AG09319 (cell line): Measurements from ENCODE around the gene CSPG4.
"Not testable (repeated sequence)": the region's sequence is repeated elsewhere in the genome, so short reads cannot be mapped to it uniquely, and the experiment has no call there.

Source experiments
- DNase-seq: peaks from one replicate; pipeline ENCODE4 v3.0.0-alpha.2; 2010; ENCODE audit warnings: low read depth; ENCODE audit errors: extremely low read depth
- CTCF ChIP-seq: IDR thresholded peaks from 2 replicates; pipeline ENCODE4 v1.5.1; 2011; ENCODE audit warnings: low read depth, mild to moderate bottlenecking, inconsistent platforms, low read length, moderate library complexity

Gene CSPG4

GRCh38 chr15:75714195-75714594 lies 1.5 kb upstream of the CSPG4 start:
- no peak for TF ChIP-seq CTCF
- DNase-seq, result no peak

- no peak for DNase-seq
- no peak for TF ChIP-seq CTCF
Measured at GRCh38 chr15:75713338-75713895, 769 bp upstream of the CSPG4 start.

GRCh38 chr15:75711495-75711894 lies 1.2 kb downstream of the CSPG4 start:
- not testable (repeated sequence) for DNase-seq

- DNase-seq, result not testable (repeated sequence)
Measured at GRCh38 chr15:75710874-75711273, 1.8 kb downstream of the CSPG4 start.

GRCh38 chr15:75709458-75709857 lies 3.2 kb downstream of the CSPG4 start:
- DNase-seq, result not testable (repeated sequence)

GRCh38 chr15:75706682-75706954 lies 6.0 kb downstream of the CSPG4 start:
- TF ChIP-seq CTCF, result no peak
- DNase-seq, result no peak

GRCh38 chr15:75705854-75706681 lies 6.6 kb downstream of the CSPG4 start:
- TF ChIP-seq CTCF, result no peak
- no peak for DNase-seq

- DNase-seq, result not testable (repeated sequence)
Measured at GRCh38 chr15:75705375-75705774, 7.3 kb downstream of the CSPG4 start.

GRCh38 chr15:75704618-75705017 lies 8.0 kb downstream of the CSPG4 start:
- no peak for DNase-seq
- no peak for TF ChIP-seq CTCF

- TF ChIP-seq CTCF, result no peak
- no peak for DNase-seq
Measured at GRCh38 chr15:75704263-75704615, 8.4 kb downstream of the CSPG4 start.

- not testable (repeated sequence) for DNase-seq
Measured at GRCh38 chr15:75703440-75704262, 9.0 kb downstream of the CSPG4 start.
